ENCODE measurements around the gene CERS5. TPM values are rescaled to one million over a fixed set of nuclear protein-coding genes. Genes with fewer than 3 reads are reported as not detected.

The CERS5 gene
- total and polyA plus RNA-seq, 4 donors: 6.9 to 16.2 (median 8.2) TPM

- no peaks in the 10 kb centered on the region for H3K27me3 ChIP-seq (ENCODE audit: control insufficient read depth in 4 of 4, insufficient read depth in 4 of 4, low read length in 3 of 4)
- no peak overlapping the region for H3K4me3 ChIP-seq (ENCODE audit: low read depth in 1 of 3, low read length in 3 of 3)
- no peak overlapping the region for H3K27ac ChIP-seq (ENCODE audit: low read depth in 1 of 2, low read length in 2 of 2)
- TF ChIP-seq FOXA2 (IDR thresholded peaks at IDR 0.05) (no peak), NR2F2 (IDR thresholded peaks at IDR 0.05) (no peak), FOXA1 (IDR thresholded peaks at IDR 0.05) (no peak), JUND (IDR thresholded peaks at IDR 0.05) (no peak), YY1 (IDR thresholded peaks at IDR 0.05) (no peak), SP1 (IDR thresholded peaks at IDR 0.05) (no peak), MAX (IDR thresholded peaks at IDR 0.05) (no peak), ZBTB33 (IDR thresholded peaks at IDR 0.05) (no peak)
- WGBS: 96% methylated on average over 7 of the region's 7 CpGs
- no peak for DNase-seq (ENCODE audit: low spot score)
- no peaks in the 10 kb centered on the region for H3K9me3 ChIP-seq (ENCODE audit: control insufficient read depth in 4 of 4, low read length in 3 of 4)
- no peak overlapping the region for H3K9ac ChIP-seq (ENCODE audit: low read depth in 1 of 2, low read length in 2 of 2)
- peaks cover 20 to 53% (median 40%) of the 10 kb centered on the region in 4 donors for H3K36me3 ChIP-seq (ENCODE audit: control insufficient read depth in 4 of 4, insufficient read depth in 3 of 4, low read depth in 1 of 4, low read length in 3 of 4)
- peaks cover 0 to 15% (median 7%) of the 10 kb centered on the region in 4 donors for H3K4me1 ChIP-seq (ENCODE audit: control insufficient read depth in 4 of 4, insufficient read depth in 4 of 4, low read length in 3 of 4)
Observed at GRCh38 chr12:50089730-50090129, 77.4 kb downstream of the CERS5 start.

GRCh38 chr12:50088577-50089335 lies 78.4 kb downstream of the CERS5 start:
- peak; percentile 57 for DNase-seq (ENCODE audit: low spot score)
- Histone ChIP-seq H3K27me3 (ENCODE audit: control insufficient read depth in 4 of 4, insufficient read depth in 4 of 4, low read length in 3 of 4) (no peaks in the 10 kb centered on the region), H3K4me1 (ENCODE audit: control insufficient read depth in 4 of 4, insufficient read depth in 4 of 4, low read length in 3 of 4) (peaks cover 0 to 20% (median 9%) of the 10 kb centered on the region in 4 donors), H3K9ac (ENCODE audit: low read depth in 1 of 2, low read length in 2 of 2) (peak overlapping the region in 1 of 2 donors; percentile 9), H3K9me3 (ENCODE audit: control insufficient read depth in 4 of 4, low read length in 3 of 4) (no peaks in the 10 kb centered on the region), H3K4me3 (ENCODE audit: low read depth in 1 of 3, low read length in 3 of 3) (no peak overlapping the region), H3K36me3 (ENCODE audit: control insufficient read depth in 4 of 4, insufficient read depth in 3 of 4, low read depth in 1 of 4, low read length in 3 of 4) (peaks cover 14 to 44% (median 34%) of the 10 kb centered on the region in 4 donors), H3K27ac (ENCODE audit: low read depth in 1 of 2, low read length in 2 of 2) (no peak overlapping the region)
- WGBS: 18% methylated on average over 3 of the region's 3 CpGs
- TF ChIP-seq TAF1 (conservative IDR thresholded peaks at IDR 0.05) (no peak), CTCF (IDR thresholded peaks at IDR 0.05; ENCODE audit: low read depth, low read length, missing input control) (peak; percentile 76), HNF4A (conservative IDR thresholded peaks at IDR 0.05) (peak in 1 of 2 donors; percentile 12), REST (IDR thresholded peaks at IDR 0.05) (no peak), EGR1 (IDR thresholded peaks at IDR 0.05; ENCODE audit: low read depth in 2 of 2) (no peak), RAD21 (IDR thresholded peaks at IDR 0.05) (peak; percentile 81 to 87), SP1 (IDR thresholded peaks at IDR 0.05) (peak; percentile 9)

Data from liver (tissue), 9 donors.